NK-92 treated with Interleukin-12 subunit alpha and Interleukin-12 subunit beta, amount 100 ng/mL, for 24 hours (cell line): ENCODE results near the gene SNAPC4.
"Not testable (repeated sequence)": the region's sequence is repeated elsewhere in the genome, so short reads cannot be mapped to it uniquely, and the experiment has no call there.

ENCODE experiments used
- DNase-seq: peaks from one replicate; lab custom pipeline; 2025; lab: John Stamatoyannopoulos, UW

The SNAPC4 gene

DNA sequence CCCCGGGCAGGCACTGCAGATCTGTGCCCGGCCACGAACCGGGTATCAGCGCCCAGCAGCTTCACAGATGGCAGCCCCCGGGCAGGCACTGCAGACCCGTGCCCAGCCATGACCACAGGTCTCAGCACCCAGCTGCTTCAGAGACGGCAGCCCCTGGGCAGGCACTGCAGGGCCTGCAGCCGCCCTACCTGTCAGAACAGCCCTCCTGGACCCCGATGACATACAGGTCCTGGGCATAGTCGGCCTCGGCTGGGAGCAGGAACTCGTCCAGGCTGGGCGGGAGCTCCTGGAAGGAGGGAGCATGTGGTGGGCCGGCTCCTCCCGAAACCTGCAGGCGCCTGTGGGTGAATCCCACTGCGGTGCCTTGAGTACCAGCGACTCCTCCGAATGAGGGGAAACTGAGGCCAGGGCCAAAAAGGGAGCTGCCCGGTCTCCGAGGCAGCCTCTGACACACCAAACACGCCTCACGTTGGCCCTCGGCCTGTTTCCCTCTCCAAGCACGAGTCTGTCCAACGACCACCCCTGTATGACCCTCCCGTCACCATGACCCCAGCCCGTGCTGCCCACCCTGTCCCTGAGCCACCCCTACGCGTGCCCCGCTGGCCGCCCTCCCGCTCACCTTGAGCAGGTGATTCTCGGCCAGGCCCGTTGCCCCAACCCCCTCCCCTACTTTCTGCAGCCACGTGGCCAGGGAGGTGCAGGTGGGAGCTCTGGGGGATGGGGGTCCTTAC is 34.0 kb upstream of the SNAPC4 start:
- no peak for DNase-seq

- DNase-seq, result no peak
These were observed 33.2 kb upstream of the SNAPC4 start for GRCh38 chr9:136433043-136433715.

DNA sequence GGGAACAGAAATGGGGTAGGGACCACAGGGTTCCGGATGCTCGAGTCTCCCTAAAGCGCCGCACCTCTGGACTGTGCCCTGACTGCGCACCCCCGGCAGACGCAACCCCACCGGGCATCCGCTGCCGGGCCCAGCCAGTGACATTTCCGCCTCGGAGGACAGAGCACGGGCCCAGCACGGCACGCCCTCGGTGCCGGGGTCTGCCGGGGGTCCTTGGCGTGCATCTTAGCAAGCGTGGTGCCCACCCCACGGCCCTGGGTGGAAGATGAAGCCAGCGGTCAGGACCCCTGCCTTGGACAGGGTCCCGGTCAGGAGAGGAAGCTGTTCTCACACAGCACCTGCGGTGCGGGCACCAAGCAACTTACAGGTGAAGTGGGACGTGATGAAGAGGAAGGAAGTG is 32.6 kb upstream of the SNAPC4 start:
- DNase-seq, result no peak

DNA sequence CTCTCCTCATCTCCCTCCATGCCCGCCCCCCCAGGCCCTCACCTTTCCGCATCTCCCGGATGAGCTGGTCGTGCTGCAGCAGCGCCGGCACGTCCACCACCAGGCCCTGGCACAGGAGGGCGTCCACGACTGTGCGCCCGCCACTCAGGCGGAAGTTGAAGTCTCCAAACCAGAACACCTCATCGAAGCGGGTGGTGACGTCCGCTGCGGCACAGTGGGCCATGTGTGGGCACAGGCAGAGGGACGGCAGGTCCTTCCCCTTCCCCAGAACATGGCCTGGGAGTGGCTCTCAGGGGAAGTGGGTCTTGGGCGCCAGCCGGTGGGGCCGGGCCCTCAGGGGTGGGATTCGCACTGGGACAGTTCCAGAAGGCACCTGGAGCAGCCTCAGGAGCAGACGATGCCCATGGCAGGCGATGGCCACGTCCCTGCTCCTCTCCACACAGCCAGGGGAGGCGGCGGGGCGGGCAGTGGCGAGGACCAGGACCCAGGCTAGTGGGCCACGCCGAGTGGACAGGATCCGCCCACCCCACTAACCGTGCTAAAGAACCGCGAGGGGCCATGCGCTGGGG is 31.9 kb upstream of the SNAPC4 start:
- no peak for DNase-seq

DNA sequence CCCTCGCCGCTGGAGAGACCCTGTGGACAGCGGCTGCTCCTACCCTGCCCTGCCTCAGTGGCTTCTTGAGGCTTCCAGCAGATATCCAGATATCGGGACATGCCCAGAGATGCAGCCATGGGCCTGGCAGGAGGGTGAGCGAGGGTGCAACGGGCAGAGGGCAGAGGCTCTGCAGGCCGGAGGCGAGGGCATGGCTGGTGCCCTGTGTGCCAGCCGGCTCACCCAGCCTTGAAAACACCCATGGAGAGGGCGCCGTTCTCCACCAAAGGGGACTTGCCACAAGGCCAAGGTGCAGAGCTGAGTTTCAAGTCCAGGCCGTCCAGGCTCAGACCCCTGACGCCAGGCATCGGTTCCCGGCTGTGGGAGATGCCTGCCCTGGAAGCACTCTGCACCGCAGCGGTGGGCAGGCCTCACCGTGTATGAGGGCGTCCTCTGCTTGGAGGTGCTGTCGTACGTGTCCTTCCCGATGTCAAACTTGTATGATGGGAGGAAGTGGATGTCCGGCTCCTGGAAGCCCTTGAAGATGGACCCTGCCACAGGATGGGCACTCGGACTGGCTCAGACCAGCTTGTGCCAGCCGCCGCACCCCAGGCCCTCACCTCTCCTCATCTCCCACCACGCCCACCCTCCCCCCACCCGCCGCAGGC is 30.7 kb upstream of the SNAPC4 start:
- no peak for DNase-seq

DNA sequence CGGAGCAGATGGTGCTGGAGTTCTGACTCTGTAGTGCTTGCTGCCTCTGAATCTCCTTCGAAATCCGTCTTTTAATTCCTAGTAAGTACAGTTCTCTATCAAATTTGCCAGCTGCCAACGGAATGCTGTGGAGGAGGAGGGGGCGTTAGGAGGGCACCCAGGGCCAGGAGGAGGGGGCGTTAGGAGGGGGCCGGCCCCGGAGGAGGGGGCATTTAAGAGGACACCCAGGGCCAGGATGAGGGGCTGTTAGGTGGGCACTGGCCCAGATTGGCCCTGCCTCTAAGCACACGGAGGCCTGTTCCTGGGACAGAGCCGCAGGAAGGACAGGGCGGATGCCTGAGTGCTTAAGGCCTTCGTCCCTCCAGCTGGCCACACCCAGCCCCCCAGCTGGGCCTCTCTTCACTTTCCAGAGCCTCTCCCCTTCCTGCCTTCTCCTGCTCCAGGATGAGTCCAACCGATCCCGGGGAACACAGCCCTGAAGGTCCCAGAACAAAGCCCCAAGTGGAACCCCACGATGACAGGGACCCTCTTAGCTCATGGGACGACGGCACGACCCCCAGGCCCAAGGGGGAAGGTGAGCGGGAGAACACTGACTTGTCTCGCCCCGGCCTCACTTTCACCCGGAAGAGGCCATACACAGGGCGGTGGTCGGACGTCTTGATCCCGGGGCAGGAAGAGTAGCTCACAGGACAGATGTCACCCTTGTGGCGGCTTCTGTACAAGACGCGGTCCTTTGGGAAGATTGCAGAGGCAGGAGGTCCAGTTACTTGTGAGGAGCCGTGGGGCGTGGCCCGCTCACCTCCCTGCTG is 29.9 kb upstream of the SNAPC4 start:
- no peak for DNase-seq

GRCh38 chr9:136429075-136429628 is 29.2 kb upstream of the SNAPC4 start:
- no peak for DNase-seq

GRCh38 chr9:136426787-136427186 is 26.8 kb upstream of the SNAPC4 start:
- DNase-seq, result no peak

DNA sequence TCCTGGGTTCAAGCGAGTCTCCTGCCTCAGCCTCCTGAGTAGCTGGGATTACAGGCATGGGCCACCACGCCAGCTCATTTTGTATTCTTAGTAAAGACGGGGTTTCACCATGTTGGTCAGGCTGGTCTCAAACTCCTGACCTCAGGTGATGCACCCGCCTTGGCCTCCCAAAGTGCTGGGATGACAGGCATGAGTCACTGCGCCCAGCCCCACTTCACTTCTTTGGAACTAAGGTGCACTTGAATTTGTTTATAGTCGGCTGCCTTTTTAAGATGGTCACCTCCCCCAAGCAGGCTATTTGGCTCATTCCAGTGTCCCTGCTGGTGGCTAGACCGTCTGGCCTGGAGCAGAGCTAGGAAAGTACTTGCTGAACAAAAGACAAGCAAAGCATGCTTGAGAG is 25.4 kb upstream of the SNAPC4 start:
- not testable (repeated sequence) for DNase-seq

DNA sequence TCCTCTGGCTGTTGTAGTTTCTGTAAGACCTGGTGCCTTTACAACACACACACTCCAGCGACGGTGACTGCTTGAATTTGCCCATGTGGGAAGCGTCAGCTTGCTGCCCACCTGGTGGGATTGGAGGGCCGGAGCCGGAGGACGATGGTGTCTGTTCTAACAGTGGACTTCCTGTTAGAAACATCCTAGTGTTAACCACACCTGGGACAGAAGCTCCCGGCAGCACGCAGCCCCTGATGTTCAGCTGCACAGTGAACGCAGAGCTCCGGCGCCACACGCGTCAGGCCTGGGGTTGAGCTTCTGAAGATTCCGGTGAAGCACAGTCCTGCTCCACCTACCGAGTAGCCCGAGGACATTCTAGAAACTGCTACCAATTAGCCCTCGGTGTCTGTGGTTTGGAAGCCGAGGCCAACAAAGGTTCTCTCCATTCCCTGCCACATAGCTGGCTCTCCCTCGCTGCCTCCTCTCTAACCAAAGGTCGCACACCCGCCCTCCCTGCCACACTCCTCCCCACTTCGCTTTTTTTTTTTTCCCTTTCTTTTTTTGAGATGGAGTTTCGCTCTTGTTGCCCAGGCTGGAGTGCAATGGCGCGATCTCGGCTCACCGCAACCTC is 24.9 kb upstream of the SNAPC4 start:
- DNase-seq, result no peak

DNA sequence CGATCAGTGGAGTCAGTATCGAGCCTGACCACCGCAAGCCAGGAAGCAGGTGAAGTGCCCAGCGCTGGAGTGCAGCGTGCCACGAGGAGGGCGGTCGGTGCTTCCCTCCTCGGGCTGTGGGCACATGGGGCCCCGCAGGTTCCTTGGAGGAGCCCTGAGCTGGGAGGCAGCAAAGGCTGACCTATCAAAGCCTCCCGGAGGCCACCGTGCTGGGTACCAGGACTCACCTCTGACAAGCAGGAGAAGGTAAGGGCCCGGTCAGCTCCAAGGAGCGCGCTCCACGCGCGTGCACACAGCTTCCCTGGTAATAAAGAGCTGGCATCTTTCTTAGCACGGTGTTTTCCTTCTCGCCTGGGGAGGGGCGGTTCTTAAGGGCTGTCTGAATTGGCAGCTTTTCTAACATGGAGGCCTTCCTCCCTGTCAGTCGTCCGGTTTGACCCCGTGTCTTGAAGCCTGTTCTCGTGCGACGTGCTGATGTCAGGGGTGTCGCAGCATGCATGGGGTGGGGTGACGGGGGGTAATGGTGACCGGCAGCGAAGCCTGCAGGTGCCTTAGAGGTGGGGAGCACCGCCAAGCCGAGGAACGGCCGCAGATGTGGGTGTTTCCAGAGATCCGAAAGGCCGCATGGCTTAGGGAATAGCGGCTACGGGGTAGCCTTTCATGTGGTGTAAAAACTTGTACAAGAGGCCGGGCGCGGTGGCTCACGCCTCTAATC is 23.6 kb upstream of the SNAPC4 start:
- DNase-seq, result no peak

GRCh38 chr9:136422876-136423275 is 22.9 kb upstream of the SNAPC4 start:
- no peak for DNase-seq

DNA sequence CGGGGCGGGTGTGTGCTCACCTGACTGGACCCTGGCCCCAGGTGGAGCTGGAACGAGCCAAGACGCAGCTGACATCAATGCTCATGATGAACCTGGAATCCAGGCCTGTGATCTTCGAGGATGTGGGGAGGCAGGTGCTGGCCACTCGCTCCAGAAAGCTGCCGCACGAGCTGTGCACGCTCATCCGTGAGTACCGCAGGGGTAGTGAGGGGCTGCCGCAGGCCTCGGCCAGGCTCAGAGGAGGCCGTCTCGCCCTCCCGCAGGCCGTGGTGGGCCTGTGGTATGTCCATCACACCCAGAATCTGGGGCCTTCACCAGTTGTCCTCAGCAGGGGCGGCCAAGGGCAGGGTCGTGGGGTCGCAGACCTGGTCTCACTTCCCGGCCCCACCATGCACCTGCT is 21.8 kb upstream of the SNAPC4 start:
- no peak for DNase-seq

DNA sequence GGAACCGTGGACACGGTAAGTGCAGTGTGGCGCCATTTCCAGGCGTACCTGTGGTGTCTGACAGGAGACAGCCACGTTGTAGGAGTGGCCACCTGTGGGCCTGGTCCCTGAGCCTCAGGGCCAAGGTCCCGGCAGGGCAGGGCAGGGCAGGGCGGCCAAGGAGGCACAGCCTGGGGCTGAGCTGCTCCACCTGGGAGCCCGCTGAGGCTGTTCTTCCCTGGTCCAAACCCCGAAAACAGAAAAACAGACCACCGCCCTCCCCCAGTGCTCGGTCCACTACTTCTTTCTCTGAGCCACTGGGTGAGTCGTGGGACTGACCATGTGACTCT is 19.1 kb upstream of the SNAPC4 start:
- DNase-seq, result no peak

DNA sequence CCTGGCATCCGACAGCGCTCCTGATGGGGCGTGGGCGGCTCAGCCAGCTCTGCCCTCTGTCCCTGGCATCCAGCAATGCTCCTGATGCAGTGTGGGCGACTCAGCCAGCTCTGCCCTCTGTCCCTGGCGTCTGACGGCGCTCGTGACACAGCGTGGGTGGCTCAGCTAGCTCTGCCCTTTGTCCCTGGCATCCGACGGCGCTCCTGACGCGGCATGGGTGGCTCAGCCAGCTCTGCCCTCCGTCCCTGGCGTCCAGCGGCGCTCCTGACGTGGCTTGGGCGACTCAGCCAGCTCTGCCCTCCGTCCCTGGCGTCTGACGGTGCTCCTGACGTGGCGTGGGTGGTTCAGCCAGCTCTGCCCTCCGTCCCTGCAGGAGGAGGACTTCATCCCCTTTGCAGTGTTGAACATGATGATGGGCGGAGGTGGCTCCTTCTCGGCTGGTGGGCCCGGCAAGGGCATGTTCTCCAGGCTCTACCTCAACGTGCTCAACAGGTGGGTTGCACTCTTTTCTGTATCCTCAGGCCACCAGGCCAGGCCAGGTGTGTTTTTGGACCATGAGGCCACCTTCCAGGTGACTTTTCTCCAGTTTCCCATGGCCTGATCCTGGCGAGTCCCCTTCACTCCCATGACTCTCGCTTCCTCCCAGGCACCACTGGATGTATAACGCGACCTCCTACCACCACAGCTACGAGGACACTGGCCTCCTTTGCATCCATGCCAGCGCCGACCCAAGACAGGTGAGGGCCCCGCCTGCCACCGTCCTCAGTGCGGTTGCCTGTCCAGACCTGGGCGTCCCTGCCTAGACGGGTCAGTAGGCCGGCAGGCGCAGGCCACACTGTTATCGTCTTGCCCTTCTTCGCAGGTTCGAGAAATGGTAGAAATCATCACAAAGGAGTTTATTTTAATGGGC is 18.5 kb upstream of the SNAPC4 start:
- no peak for DNase-seq

GRCh38 chr9:136416914-136417313 is 16.9 kb upstream of the SNAPC4 start:
- no peak for DNase-seq

- no peak for DNase-seq
These were observed 16.5 kb upstream of the SNAPC4 start for GRCh38 chr9:136416427-136416826.

- DNase-seq, result no peak
These were observed 13.0 kb upstream of the SNAPC4 start for GRCh38 chr9:136412962-136413361.

- DNase-seq, result no peak
These were observed 11.4 kb upstream of the SNAPC4 start for GRCh38 chr9:136411378-136411777.
